Gastrocnemius medialis (tissue), 4 donors: ENCODE data around the gene GALNT9.

Experiments
- POLR2A ChIP-seq, 2 donors: fragments of 450-650 bp; IDR thresholded peaks; one replicate each; pipeline ENCODE4 v1.6.1; 2017; ENCODE audit warnings: antibody characterized with exemption in 2 of 2, mild to moderate bottlenecking in 2 of 2, moderate library complexity in 2 of 2
- TF ChIP-seq, protein P1 (sequence below), 5 experiments: fragments of 450-650 bp in 3 of 5; fragments of 200-600 bp in 2 of 5; sonication (generic) in 2 of 5; IDR thresholded peaks in 4 of 5; conservative IDR thresholded peaks in 1 of 5; 1 replicate in 4 of 5; 2 replicates in 1 of 5; pipeline ENCODE4 v1.5.1; 2016 to 2019; ENCODE audit warnings: antibody characterized with exemption in 5 of 5, mild to moderate bottlenecking in 3 of 5, moderate library complexity in 3 of 5

DNA sequence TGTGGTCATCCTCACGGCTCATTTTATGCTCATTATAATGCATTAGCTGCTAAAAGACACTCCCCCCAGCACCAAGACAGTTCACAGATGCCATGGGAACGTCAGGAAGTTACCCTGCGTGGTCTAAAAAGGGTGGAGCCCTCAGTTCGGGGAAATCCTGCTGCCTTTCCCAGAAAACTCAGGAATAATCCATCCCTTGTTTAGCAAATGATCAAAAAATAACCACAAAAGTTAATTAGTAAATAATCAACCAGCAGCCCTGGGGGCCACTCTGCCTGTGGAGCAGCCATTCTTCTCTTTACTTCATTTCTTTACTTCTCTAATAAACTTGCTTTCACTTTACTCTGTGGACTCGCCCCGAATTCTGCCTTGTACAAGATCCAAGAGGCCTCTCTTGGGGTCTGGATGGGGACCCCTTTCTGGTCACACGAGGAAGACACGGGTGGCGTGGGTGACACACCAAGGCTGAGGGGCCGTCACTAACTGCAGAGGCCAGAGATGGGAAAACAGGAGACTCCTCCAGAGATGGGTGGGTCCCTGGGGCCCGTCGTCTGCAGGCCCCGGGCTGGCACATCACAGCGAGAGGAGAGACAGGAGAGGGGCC is 119.7 kb downstream of the GALNT9 start:
- TF ChIP-seq POLR2A (IDR thresholded peaks at IDR 0.05) = no peak
- TF ChIP-seq, protein P1, sequence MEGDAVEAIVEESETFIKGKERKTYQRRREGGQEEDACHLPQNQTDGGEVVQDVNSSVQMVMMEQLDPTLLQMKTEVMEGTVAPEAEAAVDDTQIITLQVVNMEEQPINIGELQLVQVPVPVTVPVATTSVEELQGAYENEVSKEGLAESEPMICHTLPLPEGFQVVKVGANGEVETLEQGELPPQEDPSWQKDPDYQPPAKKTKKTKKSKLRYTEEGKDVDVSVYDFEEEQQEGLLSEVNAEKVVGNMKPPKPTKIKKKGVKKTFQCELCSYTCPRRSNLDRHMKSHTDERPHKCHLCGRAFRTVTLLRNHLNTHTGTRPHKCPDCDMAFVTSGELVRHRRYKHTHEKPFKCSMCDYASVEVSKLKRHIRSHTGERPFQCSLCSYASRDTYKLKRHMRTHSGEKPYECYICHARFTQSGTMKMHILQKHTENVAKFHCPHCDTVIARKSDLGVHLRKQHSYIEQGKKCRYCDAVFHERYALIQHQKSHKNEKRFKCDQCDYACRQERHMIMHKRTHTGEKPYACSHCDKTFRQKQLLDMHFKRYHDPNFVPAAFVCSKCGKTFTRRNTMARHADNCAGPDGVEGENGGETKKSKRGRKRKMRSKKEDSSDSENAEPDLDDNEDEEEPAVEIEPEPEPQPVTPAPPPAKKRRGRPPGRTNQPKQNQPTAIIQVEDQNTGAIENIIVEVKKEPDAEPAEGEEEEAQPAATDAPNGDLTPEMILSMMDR (IDR thresholded peaks at IDR 0.05 in 4 of 5, conservative IDR thresholded peaks at IDR 0.05 in 1 of 5) = no peak
